ENCODE results near the gene RUNX2.
"Not testable (repeated sequence)": the region's sequence is repeated elsewhere in the genome, so short reads cannot be mapped to it uniquely, and the experiment has no call there.

The RUNX2 gene

DNA sequence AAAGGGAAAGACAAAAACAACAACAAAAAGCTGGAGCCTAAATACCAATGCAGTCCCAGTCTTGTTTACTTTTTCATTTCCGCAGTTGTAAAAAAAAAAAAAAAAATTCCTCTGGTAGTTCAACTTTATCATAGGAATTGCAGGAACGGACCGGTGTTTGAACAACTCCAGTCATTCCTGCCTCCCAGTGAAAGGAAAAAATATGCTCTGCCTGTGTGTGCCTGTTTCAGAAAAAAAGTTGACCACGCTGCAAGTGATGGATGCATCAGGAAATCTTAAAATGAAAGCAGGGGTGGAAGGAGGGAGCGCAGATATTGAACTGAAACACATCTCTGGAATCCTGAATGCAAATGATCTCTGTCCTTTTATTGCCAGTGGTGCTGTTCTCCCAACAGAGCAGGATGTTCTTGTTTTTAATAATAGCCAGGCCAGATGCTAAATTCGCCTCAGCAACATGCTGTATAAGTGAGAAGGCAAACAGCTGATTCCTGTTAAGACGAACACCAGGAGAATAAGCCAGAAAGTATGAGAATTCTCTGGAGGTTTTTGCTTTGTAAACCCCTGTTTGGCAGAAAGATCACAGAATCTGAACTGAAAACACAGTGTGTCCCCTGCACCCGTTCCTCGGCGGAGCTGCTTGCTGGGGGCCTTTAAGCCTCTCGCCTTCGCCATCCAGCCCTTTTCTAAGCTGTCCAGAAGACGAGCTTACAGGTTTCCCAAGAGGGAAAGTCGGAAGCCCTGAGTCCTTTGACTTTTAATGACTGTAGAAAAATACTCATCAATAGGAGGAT is 228.0 kb downstream of the RUNX2 start:
- no peak for DNase-seq (ENCODE audit: low read depth in 2 of 2)

DNA sequence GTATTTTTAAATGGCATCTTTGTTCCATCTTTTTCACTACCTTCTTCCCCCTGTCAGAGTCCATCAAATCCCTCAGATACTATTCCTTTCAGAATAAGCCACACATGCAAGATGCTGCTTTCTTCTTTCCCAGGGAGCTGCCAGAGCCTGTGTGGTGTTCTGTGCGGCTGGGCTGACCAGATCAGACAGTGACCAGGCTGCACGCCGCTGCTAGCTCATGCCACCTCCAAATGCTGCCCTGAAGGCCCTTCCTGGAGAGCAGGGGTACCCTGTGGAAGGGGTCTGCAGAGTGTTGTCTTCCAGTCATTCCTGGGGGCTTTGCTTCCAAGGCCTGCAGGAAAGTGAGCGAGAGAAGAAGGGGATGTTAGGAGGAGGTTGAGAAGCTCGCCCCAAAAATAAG is 228.7 kb downstream of the RUNX2 start:
- DNase-seq (ENCODE audit: low read depth in 2 of 2): no peak

DNA sequence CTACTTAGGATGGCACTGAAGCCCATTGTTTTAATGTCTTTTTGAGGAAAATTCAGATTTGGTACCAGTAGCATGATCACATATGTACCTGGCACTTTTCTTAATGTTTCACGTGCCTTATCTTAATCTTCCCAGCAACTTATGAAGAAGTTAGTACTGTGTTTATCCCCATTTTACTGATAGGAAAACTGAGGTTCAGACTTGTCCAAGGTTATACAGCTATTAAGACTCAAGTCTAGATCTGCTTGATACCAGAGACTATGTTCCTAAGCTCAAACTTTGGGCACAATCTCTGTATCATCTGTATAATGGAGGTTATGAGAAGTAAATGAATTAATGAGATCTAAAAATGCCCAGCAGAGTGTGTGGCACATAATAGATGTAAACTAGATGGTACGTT is 229.3 kb downstream of the RUNX2 start:
- DNase-seq (ENCODE audit: low read depth in 2 of 2): no peak

DNA sequence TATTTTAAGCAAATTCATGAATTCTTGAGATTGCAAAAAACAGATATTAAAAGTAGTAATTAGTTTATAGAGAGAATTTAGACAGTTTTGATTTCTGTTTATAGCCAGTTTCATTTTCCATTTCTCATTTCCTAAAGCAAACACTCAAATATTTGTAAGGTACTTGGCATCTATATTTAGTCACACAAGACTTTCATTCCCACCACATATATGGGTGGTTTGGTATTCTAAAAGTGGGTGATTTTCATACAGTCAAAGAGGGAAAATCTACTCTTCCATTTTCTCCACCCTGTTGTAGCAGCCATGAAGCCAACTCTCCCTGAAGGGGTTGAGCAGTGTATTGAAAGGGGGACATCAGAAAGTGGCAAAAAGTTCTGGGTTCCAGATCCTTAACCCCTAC is 230.7 kb downstream of the RUNX2 start:
- DNase-seq (ENCODE audit: low read depth in 2 of 2): no peak

DNA sequence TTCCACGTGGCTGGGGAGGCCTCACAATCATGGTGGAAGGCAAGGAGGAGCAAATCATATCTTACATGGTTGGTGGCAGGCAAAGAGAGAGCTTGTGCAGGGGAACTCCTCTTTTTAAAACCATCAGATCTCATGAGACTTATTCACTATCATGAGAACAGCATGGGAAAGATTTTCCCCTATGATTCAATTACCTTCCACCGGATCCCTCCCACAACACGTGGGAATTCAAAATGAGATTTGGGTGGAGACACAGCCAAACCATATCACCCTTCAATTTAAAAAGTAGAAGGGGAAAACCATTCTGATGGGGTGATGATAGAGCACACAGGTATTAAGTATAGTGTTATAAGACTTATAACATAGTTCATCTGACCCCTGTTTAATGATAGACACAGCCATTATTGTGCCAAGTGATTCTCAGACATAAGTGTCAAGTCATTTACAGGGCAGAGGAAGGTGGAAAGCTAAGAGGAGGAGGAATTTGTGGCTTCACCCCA is 232.2 kb downstream of the RUNX2 start:
- DNase-seq (ENCODE audit: low read depth in 2 of 2): not testable (repeated sequence)

DNA sequence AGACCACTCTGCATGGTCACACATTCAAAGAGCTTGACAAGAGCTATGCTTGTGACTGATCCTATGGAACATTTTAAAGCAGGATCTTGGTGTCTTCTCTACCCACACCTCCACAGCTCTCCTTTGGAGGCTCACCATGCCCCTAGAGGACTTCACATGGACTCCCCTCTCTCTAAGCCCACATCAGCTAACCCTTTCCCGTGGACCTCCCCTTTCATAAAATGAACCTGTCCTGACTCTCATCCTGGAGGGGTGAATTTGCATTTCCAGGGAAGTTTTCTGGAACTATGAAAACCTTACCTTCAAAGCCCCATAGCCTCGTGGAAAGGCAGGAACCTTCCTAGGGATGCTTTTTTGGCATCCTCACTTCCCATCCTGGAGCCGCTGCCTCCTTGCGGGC is 234.0 kb downstream of the RUNX2 start:
- no peak for DNase-seq (ENCODE audit: low read depth in 2 of 2)

- DNase-seq (ENCODE audit: low read depth in 2 of 2): no peak
These were observed 234.9 kb downstream of the RUNX2 start for GRCh38 chr6:45563041-45563440.

DNA sequence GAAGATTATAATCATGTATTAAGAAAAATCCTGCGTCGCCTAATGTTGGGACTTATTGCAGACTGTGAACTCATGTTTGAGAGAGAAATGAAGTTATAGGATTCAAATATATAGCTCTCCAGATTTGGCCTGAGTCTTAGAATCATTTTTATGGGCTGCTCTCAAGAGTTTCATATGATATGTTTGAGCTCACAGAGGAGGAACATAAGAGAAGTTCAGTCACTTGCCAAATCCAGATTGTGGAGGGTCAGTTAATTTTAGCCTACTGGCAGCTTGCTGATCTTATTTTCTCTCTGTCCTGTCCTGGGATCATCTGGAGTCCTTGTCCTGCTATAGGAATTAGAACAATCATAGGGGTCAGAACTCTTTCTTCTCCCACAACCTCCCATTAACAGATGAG is 235.7 kb downstream of the RUNX2 start:
- no peak for DNase-seq (ENCODE audit: low read depth in 2 of 2)

- DNase-seq (ENCODE audit: low read depth in 2 of 2): no peak
These were observed 238.8 kb downstream of the RUNX2 start for GRCh38 chr6:45566882-45567281.

- DNase-seq (ENCODE audit: low read depth in 2 of 2): no peak
These were observed 239.7 kb downstream of the RUNX2 start for GRCh38 chr6:45567879-45568278.

- DNase-seq (ENCODE audit: low read depth in 2 of 2): no peak
These were observed 240.5 kb downstream of the RUNX2 start for GRCh38 chr6:45568626-45569025.

GRCh38 chr6:45569210-45569945 is 241.2 kb downstream of the RUNX2 start:
- no peak for DNase-seq (ENCODE audit: low read depth in 2 of 2)

GRCh38 chr6:45571159-45571558 is 243.0 kb downstream of the RUNX2 start:
- DNase-seq (ENCODE audit: low read depth in 2 of 2): no peak

DNA sequence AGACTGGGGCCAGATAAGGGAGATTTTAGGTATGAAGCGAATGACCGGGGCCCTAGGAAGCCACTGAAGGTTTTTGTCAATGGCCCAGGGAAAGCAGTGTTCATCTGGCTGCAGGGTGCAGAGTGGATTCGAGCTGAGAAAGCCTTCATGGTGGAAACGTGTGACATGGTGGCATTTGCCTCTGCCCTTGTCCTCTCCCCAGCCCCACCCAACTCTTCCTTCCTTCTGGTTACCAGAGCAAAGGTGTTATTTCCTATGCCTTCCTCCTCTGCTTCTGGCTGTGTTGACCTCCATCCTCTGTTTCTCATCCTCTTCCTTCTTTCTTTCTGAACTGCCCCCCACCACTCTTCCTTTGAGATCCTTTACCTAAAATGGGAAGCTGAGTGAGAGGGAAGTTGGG is 244.7 kb downstream of the RUNX2 start:
- DNase-seq (ENCODE audit: low read depth in 2 of 2): no peak

DNA sequence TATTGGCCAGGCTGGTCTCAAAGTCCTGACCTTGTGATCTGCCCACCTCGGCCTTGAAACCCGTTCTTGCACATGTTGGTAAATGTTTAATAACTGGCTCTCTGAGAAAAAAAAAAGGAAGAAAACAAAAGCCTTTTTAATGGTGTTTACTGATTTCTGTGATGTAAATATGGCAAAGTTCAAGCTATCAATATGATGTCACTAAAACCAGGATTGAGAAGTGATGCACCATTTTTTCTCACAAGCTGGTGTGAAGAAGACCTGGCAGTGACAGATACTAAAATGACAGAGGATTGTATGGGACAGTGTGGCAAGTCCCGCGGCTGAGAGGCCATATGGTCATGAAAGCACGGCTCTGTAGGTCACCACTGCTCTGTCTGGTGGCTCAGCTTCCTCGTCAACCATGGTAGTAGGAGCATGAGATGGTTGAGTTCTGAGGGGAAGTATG is 245.9 kb downstream of the RUNX2 start:
- DNase-seq (ENCODE audit: low read depth in 2 of 2): no peak

- no peak for DNase-seq (ENCODE audit: low read depth in 2 of 2)
These were observed 246.8 kb downstream of the RUNX2 start for GRCh38 chr6:45574885-45575284.

- no peak for DNase-seq (ENCODE audit: low read depth in 2 of 2)
These were observed 248.8 kb downstream of the RUNX2 start for GRCh38 chr6:45576648-45577624.

GRCh38 chr6:45577836-45578504 is 249.8 kb downstream of the RUNX2 start:
- DNase-seq (ENCODE audit: low read depth in 2 of 2): no peak

DNA sequence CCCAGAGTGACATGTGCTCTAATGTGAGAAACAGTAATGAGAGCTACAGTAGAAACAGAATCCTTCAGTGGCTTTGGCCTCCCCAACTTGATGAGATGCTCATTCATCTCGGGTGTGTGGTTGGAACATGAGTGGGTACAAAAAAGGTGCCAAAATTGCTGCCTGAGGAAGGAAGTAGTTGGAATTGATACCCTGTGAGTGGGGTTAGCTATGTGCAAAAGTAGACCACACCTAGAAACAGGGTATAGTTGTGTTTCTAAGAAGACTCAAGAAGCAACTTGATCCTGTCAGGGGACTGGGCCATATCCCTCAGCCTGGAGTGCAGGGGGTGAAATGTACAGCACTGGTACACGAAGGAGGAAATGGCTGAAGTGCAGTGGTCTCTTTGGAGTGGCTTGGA is 256.0 kb downstream of the RUNX2 start:
- DNase-seq (ENCODE audit: low read depth in 2 of 2): no peak

GRCh38 chr6:45586216-45587171 is 258.4 kb downstream of the RUNX2 start:
- DNase-seq (ENCODE audit: low read depth in 2 of 2): peak; percentile 1 to 24

Measured in stimulated activated CD8-positive, alpha-beta memory T cell treated with anti-CD3 and anti-CD28 coated beads, Interleukin-2, amount 100 ng/mL, for 1 hour (primary cell).